OCI-LY3 (cell line): ENCODE data around the gene PON2.

Experiments used
- H2AFZ ChIP-seq: fragments of 200-600, 300-600 bp; shearing (Covaris generic); 2 replicates; pipeline ENCODE4 v1.6.0; 2014; ENCODE audit warnings: antibody characterized with exemption, low read depth, low read length
- H3K27ac ChIP-seq: fragments of 200-600, 300-600 bp; sonication (generic); 2 replicates; pipeline ENCODE4 v1.5.1; 2014; ENCODE audit warnings: mild to moderate bottlenecking, low read length, moderate library complexity, mixed read lengths
- H3K27me3 ChIP-seq: fragments of 200-600, 300-600 bp; sonication (generic); 2 replicates; pipeline ENCODE4 v1.6.1; 2014; ENCODE audit warnings: low read depth, low read length, mixed read lengths
- H3K36me3 ChIP-seq: fragments of 200-600, 300-600 bp; sonication (generic); replicated peaks from 2 replicates; pipeline ENCODE3; 2014; ENCODE audit warnings: low read depth, low read length, mixed read lengths
- H3K4me1 ChIP-seq: fragments of 300-600, 200-600 bp; sonication (generic); 2 replicates; pipeline ENCODE4 v1.6.1; 2014; ENCODE audit warnings: low read length, mixed read lengths
- H3K4me2 ChIP-seq: fragments of 200-600, 300-600 bp; sonication (generic); 2 replicates; pipeline ENCODE4 v1.6.1; 2014; ENCODE audit warnings: low read length, mixed read lengths
- H3K4me3 ChIP-seq: fragments of 300-600, 200-600 bp; sonication (generic); 2 replicates; pipeline ENCODE4 v1.5.1; 2014; ENCODE audit warnings: antibody characterized with exemption, mild to moderate bottlenecking, low read length, moderate library complexity
- H3K79me2 ChIP-seq: fragments of 300-600, 200-600 bp; shearing (Covaris generic); 2 replicates; pipeline ENCODE4 v1.6.1; 2014; ENCODE audit warnings: mild to moderate bottlenecking, low read length, mixed read lengths
- H3K9ac ChIP-seq: fragments of 300-600, 200-600 bp; shearing (Covaris generic); 2 replicates; pipeline ENCODE4 v1.6.0; 2014; ENCODE audit warnings: mild to moderate bottlenecking, low read length, moderate library complexity
- H3K9me3 ChIP-seq: fragments of 200-600, 300-600 bp; shearing (Covaris generic); 2 replicates; pipeline ENCODE4 v1.6.1; 2014; ENCODE audit warnings: low read length, mixed read lengths; ENCODE audit not compliant: insufficient read depth
- H4K20me1 ChIP-seq: fragments of 200-600, 300-600 bp; sonication (generic); 2 replicates; pipeline ENCODE4 v1.6.1; 2016; ENCODE audit warnings: low read length, mixed read lengths; ENCODE audit not compliant: insufficient read depth
- EZH2phosphoT487 ChIP-seq: fragments of 200-600 bp; shearing (Covaris generic); IDR thresholded peaks from 2 replicates; pipeline ENCODE4 v1.6.1; 2018; ENCODE audit warnings: antibody characterized with exemption, mixed run types, low read depth
- TF ChIP-seq, protein P1 (sequence below): fragments of 200-600, 300-600 bp; sonication (generic); IDR thresholded peaks from 2 replicates; pipeline ENCODE4 v1.5.1; 2014; ENCODE audit warnings: antibody characterized with exemption, low read length, low read depth

The PON2 gene

DNA sequence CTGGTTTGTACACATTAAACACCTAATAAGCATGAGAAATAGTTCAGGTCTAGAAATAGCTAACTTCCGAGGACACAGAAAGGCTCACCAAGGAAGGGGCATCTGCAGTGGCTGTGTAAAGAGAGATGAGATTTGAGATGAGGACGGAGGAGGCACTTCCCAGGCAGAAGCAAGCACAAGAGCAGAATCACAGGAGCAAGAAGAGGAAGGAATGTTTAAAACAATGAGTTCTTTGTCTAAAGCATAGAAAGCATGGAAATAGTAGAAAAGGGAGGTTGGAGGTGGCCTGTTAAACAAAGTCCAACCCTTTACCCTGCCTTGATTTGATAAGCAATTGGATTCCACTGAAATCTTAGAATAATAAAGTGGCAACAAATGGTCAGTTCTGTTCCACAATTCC, 27.1 kb downstream of the PON2 start:
- no peaks in the 10 kb centered on the region for H3K36me3 ChIP-seq

DNA sequence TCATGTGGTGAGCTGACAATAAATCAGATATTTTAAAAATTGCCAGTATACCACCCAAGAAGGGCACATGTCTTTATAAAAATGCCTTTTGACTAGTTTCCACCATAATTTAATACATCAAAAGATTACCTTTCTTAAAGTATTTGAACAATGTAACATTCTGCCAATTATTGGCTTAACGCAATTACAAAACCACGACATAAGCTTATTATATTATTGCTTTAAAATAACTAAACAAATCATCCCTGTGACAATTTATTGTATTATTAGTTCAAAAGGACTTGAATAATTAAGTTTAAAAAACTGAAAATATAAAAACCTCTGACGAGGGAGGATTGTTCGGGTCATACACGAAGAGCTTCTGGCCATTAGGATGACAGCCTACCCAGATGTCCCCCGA, 29.0 kb downstream of the PON2 start:
- no peak overlapping the region for H3K27ac ChIP-seq
- no peak overlapping the region for H3K9ac ChIP-seq
- H3K36me3 ChIP-seq = no peaks in the 10 kb centered on the region
- H2AFZ ChIP-seq = no peak overlapping the region
- no peaks in the 10 kb centered on the region for H3K9me3 ChIP-seq
- no peaks in the 10 kb centered on the region for H3K79me2 ChIP-seq
- no peak overlapping the region for H3K4me2 ChIP-seq
- no peaks in the 10 kb centered on the region for H3K27me3 ChIP-seq
- no peak overlapping the region for H3K4me3 ChIP-seq
- no peaks in the 10 kb centered on the region for H3K4me1 ChIP-seq
- no peaks in the 10 kb centered on the region for H4K20me1 ChIP-seq
- TF ChIP-seq, protein P1, sequence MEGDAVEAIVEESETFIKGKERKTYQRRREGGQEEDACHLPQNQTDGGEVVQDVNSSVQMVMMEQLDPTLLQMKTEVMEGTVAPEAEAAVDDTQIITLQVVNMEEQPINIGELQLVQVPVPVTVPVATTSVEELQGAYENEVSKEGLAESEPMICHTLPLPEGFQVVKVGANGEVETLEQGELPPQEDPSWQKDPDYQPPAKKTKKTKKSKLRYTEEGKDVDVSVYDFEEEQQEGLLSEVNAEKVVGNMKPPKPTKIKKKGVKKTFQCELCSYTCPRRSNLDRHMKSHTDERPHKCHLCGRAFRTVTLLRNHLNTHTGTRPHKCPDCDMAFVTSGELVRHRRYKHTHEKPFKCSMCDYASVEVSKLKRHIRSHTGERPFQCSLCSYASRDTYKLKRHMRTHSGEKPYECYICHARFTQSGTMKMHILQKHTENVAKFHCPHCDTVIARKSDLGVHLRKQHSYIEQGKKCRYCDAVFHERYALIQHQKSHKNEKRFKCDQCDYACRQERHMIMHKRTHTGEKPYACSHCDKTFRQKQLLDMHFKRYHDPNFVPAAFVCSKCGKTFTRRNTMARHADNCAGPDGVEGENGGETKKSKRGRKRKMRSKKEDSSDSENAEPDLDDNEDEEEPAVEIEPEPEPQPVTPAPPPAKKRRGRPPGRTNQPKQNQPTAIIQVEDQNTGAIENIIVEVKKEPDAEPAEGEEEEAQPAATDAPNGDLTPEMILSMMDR = no peak
- TF ChIP-seq EZH2phosphoT487 = no peak

More for the DNA sequence above, 27.1 kb downstream of the PON2 start:
- Histone ChIP-seq H3K27me3 (no peaks in the 10 kb centered on the region), H4K20me1 (no peaks in the 10 kb centered on the region), H3K4me3 (no peak overlapping the region), H3K4me1 (no peaks in the 10 kb centered on the region), H3K79me2 (no peaks in the 10 kb centered on the region), H2AFZ (no peak overlapping the region), H3K4me2 (no peak overlapping the region), H3K9me3 (no peaks in the 10 kb centered on the region), H3K27ac (no peak overlapping the region), H3K9ac (no peak overlapping the region)
- TF ChIP-seq, protein P1 = no peak
- TF ChIP-seq EZH2phosphoT487 = no peak

DNA sequence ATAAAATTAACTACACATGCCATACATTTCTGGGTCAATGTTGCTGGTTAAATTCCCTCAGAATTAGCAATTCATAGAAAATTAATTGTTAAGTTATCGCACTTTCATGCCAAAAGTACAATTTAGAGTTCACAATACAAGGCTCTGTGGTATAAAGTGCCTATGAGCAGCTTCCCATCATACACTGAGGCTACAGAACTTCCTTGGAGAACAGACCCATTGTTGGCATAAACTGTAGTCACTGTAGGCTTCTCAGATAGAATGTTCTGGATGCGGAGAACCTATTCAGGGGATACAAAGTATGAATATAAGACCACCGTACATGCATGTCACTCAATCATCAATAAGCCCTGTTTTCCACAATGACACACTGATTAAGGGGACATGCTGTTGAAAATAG, 29.6 kb downstream of the PON2 start:
- Histone ChIP-seq H3K9ac (no peak overlapping the region), H3K9me3 (no peaks in the 10 kb centered on the region), H3K27me3 (no peaks in the 10 kb centered on the region), H3K4me1 (no peaks in the 10 kb centered on the region), H3K27ac (no peak overlapping the region), H3K79me2 (no peaks in the 10 kb centered on the region), H3K4me3 (no peak overlapping the region), H3K4me2 (no peak overlapping the region), H3K36me3 (no peaks in the 10 kb centered on the region), H2AFZ (no peak overlapping the region), H4K20me1 (no peaks in the 10 kb centered on the region)
- TF ChIP-seq, protein P1 = no peak
- TF ChIP-seq EZH2phosphoT487 = no peak

DNA sequence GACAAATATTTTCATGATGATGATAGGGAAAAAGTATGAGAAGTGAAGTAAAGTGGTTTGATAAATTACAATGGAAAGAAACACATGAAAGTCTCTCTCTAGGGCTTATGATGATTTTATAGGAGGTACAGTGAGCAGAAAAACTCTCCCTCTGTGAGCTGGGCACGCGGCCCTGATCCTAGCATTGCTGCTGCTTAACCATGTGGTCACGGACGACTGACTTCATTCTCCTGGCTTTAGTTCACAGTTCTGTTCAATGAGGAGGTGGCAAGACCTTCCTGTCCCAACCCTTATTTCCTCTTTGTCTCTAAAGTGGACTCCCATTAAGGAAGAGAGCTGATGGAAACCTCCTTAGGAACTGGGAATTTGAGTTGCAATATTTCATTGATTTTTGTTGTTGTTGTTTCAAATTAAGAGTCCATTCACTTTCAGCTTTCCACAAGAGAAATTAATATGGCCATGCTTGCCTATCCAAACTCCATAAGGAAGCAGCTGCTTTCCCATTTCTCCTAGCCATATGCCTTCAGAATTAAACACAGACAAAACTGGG, 30.4 kb downstream of the PON2 start:
- Histone ChIP-seq H3K4me2 (no peak overlapping the region), H3K4me3 (no peak overlapping the region), H3K79me2 (no peaks in the 10 kb centered on the region), H3K27ac (no peak overlapping the region), H3K27me3 (no peaks in the 10 kb centered on the region), H3K36me3 (no peaks in the 10 kb centered on the region), H4K20me1 (no peaks in the 10 kb centered on the region), H3K9me3 (no peaks in the 10 kb centered on the region), H2AFZ (no peak overlapping the region), H3K4me1 (no peaks in the 10 kb centered on the region), H3K9ac (no peak overlapping the region)
- TF ChIP-seq, protein P1 = no peak
- no peak for TF ChIP-seq EZH2phosphoT487
